ENCODE results near the gene PLCD3. TPM values are rescaled to one million over a fixed set of nuclear protein-coding genes. Genes with fewer than 3 reads are reported as not detected.

PLCD3 gene
- total RNA-seq, 6 experiments from 2014 or later = 77.2 to 112 (median 83.8) TPM

DNA sequence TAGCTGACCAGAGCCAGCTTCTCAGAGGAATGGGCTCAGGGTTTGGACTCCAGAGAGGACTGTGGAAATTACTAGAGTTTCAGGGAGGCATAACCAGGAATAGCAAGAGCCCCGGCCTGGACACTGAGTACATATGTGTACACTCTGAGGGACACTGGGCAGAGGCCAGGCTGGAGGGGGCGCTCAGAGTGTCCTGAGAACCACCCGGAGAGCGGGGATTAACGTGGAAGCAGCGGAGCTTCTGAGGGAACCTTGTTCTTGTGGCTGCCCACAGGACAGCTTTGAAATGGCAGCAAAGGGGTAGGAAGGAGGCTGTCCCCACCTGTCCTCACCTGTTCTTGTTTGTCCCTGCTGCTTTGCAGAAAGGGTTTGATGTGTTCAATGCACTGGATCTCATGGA, 27.8 kb downstream of the PLCD3 start:
- peaks cover 25% of the 10 kb centered on the region for H3K36me3 Mint-ChIP-seq (ENCODE audit: low read depth)
- no peak for DNase-seq
- peak overlapping the region; percentile 24; the same call in 1 of the 2 replicates for H3K27ac Mint-ChIP-seq

DNA sequence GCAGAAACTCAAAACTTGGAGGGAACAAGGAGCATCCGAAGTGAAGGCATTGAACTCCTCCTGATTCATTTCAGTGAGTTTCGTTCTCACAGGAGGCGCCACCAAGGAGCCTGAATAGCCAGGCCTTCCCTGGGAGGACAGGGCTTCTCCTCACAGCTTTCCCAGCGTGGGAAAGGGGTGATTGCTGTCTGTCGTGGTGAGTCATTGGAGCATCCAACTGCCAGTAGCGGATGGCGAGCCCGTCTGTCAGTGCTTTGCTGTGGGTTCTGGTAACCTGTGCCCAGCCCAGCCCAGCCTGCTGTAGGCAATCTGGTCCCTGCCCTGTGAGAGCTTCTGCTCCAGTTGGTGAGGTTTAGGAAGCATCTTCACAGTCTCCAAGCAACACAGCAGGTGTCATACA, 28.3 kb downstream of the PLCD3 start:
- Mint-ChIP-seq H3K36me3 (ENCODE audit: low read depth) (peaks cover 29% of the 10 kb centered on the region), H3K27ac (peak overlapping the region; percentile 24; the same call in 1 of the 2 replicates), H3K4me1 (ENCODE audit: low read depth) (peaks cover 9% of the 10 kb centered on the region), H3K27me3 (ENCODE audit: insufficient read depth) (peaks cover 8% of the 10 kb centered on the region), H3K4me3 (no peak overlapping the region), H3K9me3 (no peaks in the 10 kb centered on the region)
- no peak for DNase-seq
- TF ChIP-seq, protein P1, sequence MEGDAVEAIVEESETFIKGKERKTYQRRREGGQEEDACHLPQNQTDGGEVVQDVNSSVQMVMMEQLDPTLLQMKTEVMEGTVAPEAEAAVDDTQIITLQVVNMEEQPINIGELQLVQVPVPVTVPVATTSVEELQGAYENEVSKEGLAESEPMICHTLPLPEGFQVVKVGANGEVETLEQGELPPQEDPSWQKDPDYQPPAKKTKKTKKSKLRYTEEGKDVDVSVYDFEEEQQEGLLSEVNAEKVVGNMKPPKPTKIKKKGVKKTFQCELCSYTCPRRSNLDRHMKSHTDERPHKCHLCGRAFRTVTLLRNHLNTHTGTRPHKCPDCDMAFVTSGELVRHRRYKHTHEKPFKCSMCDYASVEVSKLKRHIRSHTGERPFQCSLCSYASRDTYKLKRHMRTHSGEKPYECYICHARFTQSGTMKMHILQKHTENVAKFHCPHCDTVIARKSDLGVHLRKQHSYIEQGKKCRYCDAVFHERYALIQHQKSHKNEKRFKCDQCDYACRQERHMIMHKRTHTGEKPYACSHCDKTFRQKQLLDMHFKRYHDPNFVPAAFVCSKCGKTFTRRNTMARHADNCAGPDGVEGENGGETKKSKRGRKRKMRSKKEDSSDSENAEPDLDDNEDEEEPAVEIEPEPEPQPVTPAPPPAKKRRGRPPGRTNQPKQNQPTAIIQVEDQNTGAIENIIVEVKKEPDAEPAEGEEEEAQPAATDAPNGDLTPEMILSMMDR (IDR thresholded peaks at IDR 0.05) = no peak

More for the DNA sequence above, 27.8 kb downstream of the PLCD3 start:
- H3K27me3 Mint-ChIP-seq (ENCODE audit: insufficient read depth) = peaks cover 8% of the 10 kb centered on the region
- no peaks in the 10 kb centered on the region for H3K9me3 Mint-ChIP-seq
- H3K4me1 Mint-ChIP-seq (ENCODE audit: low read depth) = peaks cover 6% of the 10 kb centered on the region
- TF ChIP-seq, protein P1 (IDR thresholded peaks at IDR 0.05) = no peak
- no peak overlapping the region for H3K4me3 Mint-ChIP-seq

DNA sequence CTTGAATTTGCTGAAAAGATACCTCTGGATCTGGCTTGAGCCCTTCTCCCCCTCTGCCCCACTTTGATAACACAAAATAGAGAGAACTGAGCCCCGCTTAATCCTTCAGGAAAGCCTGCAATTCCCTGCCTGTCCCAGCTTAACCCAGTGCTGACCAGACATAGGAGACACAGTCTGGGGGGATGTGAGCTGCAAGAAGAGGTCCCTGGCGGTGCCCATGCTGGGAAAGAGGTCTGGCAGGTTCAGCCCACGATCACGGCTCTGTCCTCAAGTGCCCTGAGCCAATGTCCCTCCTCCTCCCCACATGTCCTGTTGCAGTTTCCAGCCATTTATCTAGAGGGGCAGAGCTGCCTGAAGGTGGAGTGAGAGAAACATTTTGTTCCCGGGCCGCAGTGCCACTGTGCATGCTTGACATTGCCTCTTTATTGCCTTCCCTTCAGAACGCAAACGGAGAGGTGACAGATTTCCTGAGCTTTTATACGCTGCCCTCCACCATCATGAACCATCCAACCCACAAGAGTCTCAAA, 29.0 kb downstream of the PLCD3 start:
- H3K4me1 Mint-ChIP-seq (ENCODE audit: low read depth) = peaks cover 15% of the 10 kb centered on the region
- no peak overlapping the region for H3K4me3 Mint-ChIP-seq
- TF ChIP-seq, protein P1 (IDR thresholded peaks at IDR 0.05) = no peak
- no peak overlapping the region; the same call in 1 of the 2 replicates for H3K27ac Mint-ChIP-seq
- no peak for DNase-seq
- peaks cover 8% of the 10 kb centered on the region for H3K27me3 Mint-ChIP-seq (ENCODE audit: insufficient read depth)
- H3K9me3 Mint-ChIP-seq = no peaks in the 10 kb centered on the region
- peaks cover 34% of the 10 kb centered on the region for H3K36me3 Mint-ChIP-seq (ENCODE audit: low read depth)

DNA sequence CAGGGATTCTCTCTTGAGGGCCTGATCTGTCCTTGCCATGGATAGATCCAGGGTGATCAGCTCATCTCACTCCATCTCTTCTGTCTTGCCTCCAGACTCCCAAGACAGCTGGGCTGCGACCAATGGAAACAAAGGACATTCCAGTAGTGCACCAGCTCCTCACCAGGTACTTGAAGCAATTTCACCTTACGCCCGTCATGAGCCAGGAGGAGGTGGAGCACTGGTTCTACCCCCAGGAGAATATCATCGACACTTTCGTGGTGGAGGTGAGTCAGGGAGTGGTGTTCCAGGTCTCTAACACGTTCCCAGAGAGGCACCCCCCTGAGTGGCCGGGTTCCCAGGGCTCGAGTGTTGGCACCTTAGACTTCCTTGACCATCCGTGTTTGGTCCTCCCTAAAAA, 29.5 kb downstream of the PLCD3 start:
- Mint-ChIP-seq H3K36me3 (ENCODE audit: low read depth) (peaks cover 35% of the 10 kb centered on the region), H3K9me3 (no peaks in the 10 kb centered on the region), H3K4me3 (no peak overlapping the region), H3K27ac (0 out of 2 replicates have a peak overlapping the region, but pooled peaks have one; percentile 44), H3K27me3 (ENCODE audit: insufficient read depth) (peaks cover 6% of the 10 kb centered on the region), H3K4me1 (ENCODE audit: low read depth) (peaks cover 15% of the 10 kb centered on the region)
- TF ChIP-seq, protein P1 (IDR thresholded peaks at IDR 0.05) = no peak
- no peak for DNase-seq

DNA sequence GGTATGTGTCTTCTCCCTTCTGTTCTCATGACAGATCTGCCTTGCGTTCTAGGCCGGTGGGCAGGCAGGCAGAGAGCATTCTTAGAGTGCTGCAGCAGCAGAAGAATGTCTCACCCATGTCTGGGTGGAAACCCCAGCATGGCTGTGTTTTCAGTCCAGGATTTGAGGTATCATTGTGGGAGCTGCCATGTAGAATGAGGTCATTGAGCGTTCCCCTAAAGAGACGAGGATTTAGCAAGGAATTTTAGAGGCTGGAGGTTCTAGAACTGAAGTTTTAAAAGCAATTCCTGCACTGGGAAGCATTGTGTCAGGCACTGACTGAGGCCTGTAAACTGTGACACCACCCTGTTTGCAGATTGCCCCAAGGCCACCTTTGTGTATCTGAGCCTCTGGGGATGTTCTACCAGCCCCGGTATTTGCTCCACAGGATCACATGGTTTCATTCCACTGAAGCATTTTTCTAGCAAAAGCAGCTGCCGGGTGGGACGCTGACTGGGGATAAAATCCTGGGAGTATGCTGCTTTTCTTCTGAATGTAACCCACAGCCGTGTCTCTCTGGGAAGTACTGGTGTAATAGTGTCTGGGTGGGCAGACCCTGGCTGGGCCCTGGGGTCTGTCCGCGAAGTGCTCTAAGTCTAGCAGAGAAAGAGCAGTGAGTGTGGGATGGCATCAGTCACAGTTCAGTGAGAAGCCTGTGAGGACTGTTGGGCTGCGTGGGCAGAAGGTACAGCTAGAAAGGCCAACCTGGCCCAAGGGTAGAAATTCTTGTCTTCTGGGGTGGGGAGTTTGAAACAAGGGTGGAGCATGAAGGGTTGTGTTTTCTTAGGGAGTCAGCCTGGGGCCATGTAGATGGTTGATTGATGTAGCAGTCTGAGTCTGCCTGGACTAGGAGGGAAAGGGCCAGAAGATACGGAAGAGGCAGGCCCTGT, 30.2 kb downstream of the PLCD3 start:
- TF ChIP-seq, protein P1 (IDR thresholded peaks at IDR 0.05) = no peak
- H3K4me1 Mint-ChIP-seq (ENCODE audit: low read depth) = peaks cover 15% of the 10 kb centered on the region
- no peak for DNase-seq
- H3K9me3 Mint-ChIP-seq = no peaks in the 10 kb centered on the region
- H3K4me3 Mint-ChIP-seq = no peak overlapping the region
- peaks cover 6% of the 10 kb centered on the region for H3K27me3 Mint-ChIP-seq (ENCODE audit: insufficient read depth)
- peak overlapping the region; percentile 44 for H3K27ac Mint-ChIP-seq
- peaks cover 38% of the 10 kb centered on the region for H3K36me3 Mint-ChIP-seq (ENCODE audit: low read depth)

Data from HFFc6 (cell line).